DOHH2 (cell line): Measurements from ENCODE around the gene TMTC2.
"Not testable (repeated sequence)": the region's sequence is repeated elsewhere in the genome, so short reads cannot be mapped to it uniquely, and the experiment has no call there.

ENCODE experiments used
- H3F3A ChIP-seq: fragments of 200-600 bp; sonication (generic), shearing (Covaris generic); 2 replicates; pipeline ENCODE4 v1.6.0; 2016; ENCODE audit warnings: antibody characterized with exemption, mild to moderate bottlenecking; ENCODE audit not compliant: control insufficient read depth, insufficient read depth
- H3K27ac ChIP-seq: fragments of 200-600 bp; sonication (generic); 2 replicates; pipeline ENCODE4 v1.5.1; 2014; ENCODE audit warnings: low read depth, mild to moderate bottlenecking, low read length, moderate library complexity
- H3K27me3 ChIP-seq: fragments of 200-600 bp; sonication (generic); 2 replicates; pipeline ENCODE4 v1.6.1; 2014; ENCODE audit warnings: mild to moderate bottlenecking, low read length, mixed read lengths; ENCODE audit not compliant: control insufficient read depth
- H3K36me3 ChIP-seq: fragments of 200-600 bp; sonication (generic); 2 replicates; pipeline ENCODE4 v1.6.1; 2014; ENCODE audit warnings: mild to moderate bottlenecking, low read length, moderate library complexity, mixed read lengths; ENCODE audit not compliant: control insufficient read depth
- H3K4me1 ChIP-seq: fragments of 200-600 bp; sonication (generic); 2 replicates; pipeline ENCODE4 v1.6.1; 2014; ENCODE audit warnings: mild to moderate bottlenecking, low read length, mixed read lengths; ENCODE audit not compliant: control insufficient read depth
- H3K4me2 ChIP-seq: fragments of 200-600 bp; sonication (generic); 2 replicates; pipeline ENCODE4 v1.6.0; 2014; ENCODE audit warnings: mild to moderate bottlenecking, low read length, moderate library complexity
- H3K4me3 ChIP-seq: fragments of 200-600 bp; sonication (generic); 2 replicates; pipeline ENCODE4 v1.5.1; 2014; ENCODE audit warnings: mild to moderate bottlenecking, low read length, mixed read lengths
- H3K79me2 ChIP-seq: fragments of 200-600 bp; sonication (generic); 2 replicates; pipeline ENCODE4 v1.6.1; 2014; ENCODE audit warnings: mild to moderate bottlenecking, low read length, mixed read lengths; ENCODE audit not compliant: control insufficient read depth
- H3K9me2 ChIP-seq: fragments of 200-600 bp; sonication (generic); replicated peaks from 2 replicates; pipeline ENCODE4 v1.6.1; 2014; ENCODE audit warnings: mild to moderate bottlenecking, low read length, mixed read lengths; ENCODE audit not compliant: control insufficient read depth
- H3K9me3 ChIP-seq: fragments of 200-600 bp; sonication (generic); 2 replicates; pipeline ENCODE4 v1.6.1; 2014; ENCODE audit warnings: antibody characterized with exemption, low read length, mixed read lengths; ENCODE audit not compliant: control insufficient read depth, insufficient read depth
- H4K20me1 ChIP-seq: fragments of 200-600 bp; sonication (generic); 2 replicates; pipeline ENCODE4 v1.6.0; 2014; ENCODE audit warnings: low read depth, mild to moderate bottlenecking, antibody characterized with exemption, low read length, moderate library complexity; ENCODE audit not compliant: control insufficient read depth, insufficient read depth
- CTCF ChIP-seq: fragments of 200-600 bp; sonication (generic); IDR thresholded peaks from one replicate; pipeline ENCODE4 v1.5.1; 2014; ENCODE audit warnings: antibody characterized with exemption, mild to moderate bottlenecking, low read depth, low read length; ENCODE audit not compliant: poor library complexity, severe bottlenecking
- EZH2phosphoT487 ChIP-seq: fragments of 200-600 bp; sonication (generic); IDR thresholded peaks from 2 replicates; pipeline ENCODE4 v1.6.1; 2017; ENCODE audit warnings: borderline replicate concordance, mild to moderate bottlenecking, antibody characterized with exemption, low read length, moderate library complexity, mixed read lengths

Gene TMTC2

GRCh38 chr12:82757656-82758055 is 71.0 kb downstream of the TMTC2 start:
- TF ChIP-seq EZH2phosphoT487 (no peak), CTCF (no peak)
- no peaks in the 10 kb centered on the region for H3K27me3 ChIP-seq
- peaks cover 5% of the 10 kb centered on the region for H3K4me1 ChIP-seq
- H4K20me1 ChIP-seq = no peaks in the 10 kb centered on the region
- H3F3A ChIP-seq = no peaks in the 10 kb centered on the region
- no peak overlapping the region for H3K4me3 ChIP-seq
- H3K79me2 ChIP-seq = no peaks in the 10 kb centered on the region
- H3K27ac ChIP-seq = no peak overlapping the region
- H3K9me2 ChIP-seq = no peaks in the 10 kb centered on the region
- H3K4me2 ChIP-seq = no peak overlapping the region
- H3K36me3 ChIP-seq = no peaks in the 10 kb centered on the region
- H3K9me3 ChIP-seq = no peaks in the 10 kb centered on the region

- H3K27ac ChIP-seq = no peak overlapping the region
- no peaks in the 10 kb centered on the region for H3K27me3 ChIP-seq
- H3F3A ChIP-seq = no peaks in the 10 kb centered on the region
- TF ChIP-seq EZH2phosphoT487 (no peak), CTCF (no peak)
- H3K9me3 ChIP-seq = no peaks in the 10 kb centered on the region
- no peaks in the 10 kb centered on the region for H3K36me3 ChIP-seq
- no peaks in the 10 kb centered on the region for H4K20me1 ChIP-seq
- H3K4me2 ChIP-seq = no peak overlapping the region
- peaks cover 5% of the 10 kb centered on the region for H3K4me1 ChIP-seq
- H3K4me3 ChIP-seq = no peak overlapping the region
- no peaks in the 10 kb centered on the region for H3K9me2 ChIP-seq
- no peaks in the 10 kb centered on the region for H3K79me2 ChIP-seq
Observed at GRCh38 chr12:82758749-82759330, 72.1 kb downstream of the TMTC2 start.

- no peak overlapping the region for H3K4me3 ChIP-seq
- no peaks in the 10 kb centered on the region for H3F3A ChIP-seq
- H3K4me2 ChIP-seq = no peak overlapping the region
- H3K9me3 ChIP-seq = no peaks in the 10 kb centered on the region
- peaks cover 5% of the 10 kb centered on the region for H3K4me1 ChIP-seq
- H3K79me2 ChIP-seq = no peaks in the 10 kb centered on the region
- TF ChIP-seq CTCF (no peak), EZH2phosphoT487 (no peak)
- no peak overlapping the region for H3K27ac ChIP-seq
- no peaks in the 10 kb centered on the region for H4K20me1 ChIP-seq
- no peaks in the 10 kb centered on the region for H3K36me3 ChIP-seq
- H3K9me2 ChIP-seq = no peaks in the 10 kb centered on the region
- no peaks in the 10 kb centered on the region for H3K27me3 ChIP-seq
Observed at GRCh38 chr12:82760423-82760822, 73.7 kb downstream of the TMTC2 start.

GRCh38 chr12:82765206-82765605 is 78.5 kb downstream of the TMTC2 start:
- not testable (repeated sequence) for H3K27ac ChIP-seq, H3K4me1 ChIP-seq, H3K36me3 ChIP-seq

More at GRCh38 chr12:82765206-82765605, 78.5 kb downstream of the TMTC2 start:
- not testable (repeated sequence) for H3F3A ChIP-seq, H3K9me2 ChIP-seq, H3K27me3 ChIP-seq, H3K79me2 ChIP-seq, H4K20me1 ChIP-seq, H3K4me3 ChIP-seq, H3K9me3 ChIP-seq, H3K4me2 ChIP-seq
